K562 (cell line): ENCODE measurements around the gene ATAD2B. TPM values are rescaled to one million over a fixed set of nuclear protein-coding genes. Genes with fewer than 3 reads are reported as not detected.

Experiments used
- ATF7 ChIP-seq: fragments of 450-650 bp; IDR thresholded peaks from 2 replicates; pipeline ENCODE4 v1.7.1; 2014; ENCODE audit warnings: mild to moderate bottlenecking, moderate library complexity
- EGR1 ChIP-seq: fragments of 450-650 bp; conservative IDR thresholded peaks from 2 replicates; pipeline ENCODE4 v1.6.1; 2017; ENCODE audit warnings: mild to moderate bottlenecking
- HDAC3 ChIP-seq: fragments of 450-650 bp; IDR thresholded peaks from 2 replicates; pipeline ENCODE4 v1.6.1; 2018; ENCODE audit warnings: borderline replicate concordance, mild to moderate bottlenecking, moderate library complexity; ENCODE audit not compliant: partially characterized antibody
- JUN ChIP-seq, 2 experiments: sonication (generic) in 1 of 2; formaldehyde crosslinking in 1 of 2; IDR thresholded peaks; 2 replicates each; pipeline versions ENCODE4 v1.6.1 to v1.8.0; 2012 to 2022; ENCODE audit warnings: borderline replicate concordance in 2 of 2, mild to moderate bottlenecking in 2 of 2, improper control_type of control experiment in 1 of 2, low read depth in 1 of 2, low read length in 1 of 2, missing genetic modification reagents in 1 of 2
- KLF6 ChIP-seq: fragments of 250-450 bp; sonication (Bioruptor Pico); IDR thresholded peaks from 2 replicates; pipeline ENCODE4 v1.4.0; 2020; ENCODE audit warnings: mild to moderate bottlenecking, moderate library complexity, borderline replicate concordance
- ZFP30 ChIP-seq: fragments of 250-450 bp; sonication (Bioruptor Pico); IDR thresholded peaks from 2 replicates; pipeline ENCODE4 v1.8.0; 2022; ENCODE audit warnings: moderate library complexity, mild to moderate bottlenecking, inconsistent platforms, borderline replicate concordance
- ZFX ChIP-seq: sonication (generic); formaldehyde crosslinking; IDR thresholded peaks from 2 replicates; pipeline ENCODE4 v1.8.0; 2022; ENCODE audit warnings: mild to moderate bottlenecking, missing genetic modification reagents, moderate library complexity
- ZNF324 ChIP-seq: fragments of 250-450 bp; sonication (Bioruptor Pico); IDR thresholded peaks from 2 replicates; pipeline ENCODE4 v1.4.0; 2020; ENCODE audit warnings: mild to moderate bottlenecking
- polyA plus RNA-seq, 8 experiments: library from polyadenylated mRNA; depleted of rRNA in 4 of 8; stranded (reverse) in 5 of 8; unstranded in 3 of 8; fragments of >200 nt; fragmentation: Nextera tagmentation in 2 of 8; fragmentation: Illumina TruSeq in 1 of 8; extraction: Ambion mirVana in 2 of 8; extraction: Trizol in 1 of 8; gene quantifications; 2 replicates each; pipeline versions ENCODE4 v1.2.1 to v1.2.3, GENCODE V29; 2011 to 2014; ENCODE audit warnings: inconsistent platforms in 1 of 8, missing spikeins in 1 of 8
- total RNA-seq, 7 experiments: library from RNA; depleted of rRNA in 6 of 7; stranded (reverse); fragments of >200 nt in 6 of 7; fragmentation: Illumina TruSeq in 2 of 7; extraction: Trizol in 2 of 7; gene quantifications; 2 replicates each; pipeline versions ENCODE4 v1.2.1 to v1.2.3, GENCODE V29; 2011 to 2021; ENCODE audit warnings: low replicate concordance in 1 of 7
- TF ChIP-seq, protein P1 (sequence below): fragments of 450-650 bp; formaldehyde crosslinking; IDR thresholded peaks from 2 replicates; pipeline ENCODE4 v1.4.0; 2022; ENCODE audit warnings: missing genetic modification characterization
- TF ChIP-seq, protein P2 (sequence below), 3 experiments: IDR thresholded peaks in 2 of 3; conservative IDR thresholded peaks in 1 of 3; 2 replicates each; pipeline ENCODE4 v1.5.1; 2011 to 2012; ENCODE audit warnings: low read length in 3 of 3, mild to moderate bottlenecking in 3 of 3, control low read depth in 2 of 3, improper control_type of control experiment in 1 of 3, inconsistent platforms in 1 of 3, low read depth in 1 of 3, mixed read lengths in 1 of 3, moderate library complexity in 1 of 3; ENCODE audit not compliant: insufficient read depth in 2 of 3
- TF ChIP-seq, protein P3 (sequence below): IDR thresholded peaks from 3 replicates; pipeline ENCODE4 v1.6.1; 2011; ENCODE audit warnings: borderline replicate concordance, mild to moderate bottlenecking, moderate library complexity; ENCODE audit not compliant: insufficient read length; ENCODE audit errors: extremely low read depth
- TF ChIP-seq, protein P4 (sequence below), 2 experiments: IDR thresholded peaks; 2 replicates each; pipeline ENCODE4 v1.6.1; 2012; ENCODE audit warnings: improper control_type of control experiment in 2 of 2, low read depth in 2 of 2, low read length in 2 of 2, borderline replicate concordance in 1 of 2
- TF ChIP-seq, protein P5 (sequence below): fragments of 200-800 bp; sonication (Bioruptor generic); IDR thresholded peaks from 2 replicates; pipeline ENCODE4 v1.6.1; 2017; ENCODE audit warnings: missing genetic modification characterization, missing compliant biosample characterization

ATAD2B gene
- total and polyA plus RNA-seq, 9 of the 15 experiments (the other 6 are each of a cell fraction or from before 2014, with no cell fraction given) = 3.2 to 21.6 (median 11.4) TPM

DNA sequence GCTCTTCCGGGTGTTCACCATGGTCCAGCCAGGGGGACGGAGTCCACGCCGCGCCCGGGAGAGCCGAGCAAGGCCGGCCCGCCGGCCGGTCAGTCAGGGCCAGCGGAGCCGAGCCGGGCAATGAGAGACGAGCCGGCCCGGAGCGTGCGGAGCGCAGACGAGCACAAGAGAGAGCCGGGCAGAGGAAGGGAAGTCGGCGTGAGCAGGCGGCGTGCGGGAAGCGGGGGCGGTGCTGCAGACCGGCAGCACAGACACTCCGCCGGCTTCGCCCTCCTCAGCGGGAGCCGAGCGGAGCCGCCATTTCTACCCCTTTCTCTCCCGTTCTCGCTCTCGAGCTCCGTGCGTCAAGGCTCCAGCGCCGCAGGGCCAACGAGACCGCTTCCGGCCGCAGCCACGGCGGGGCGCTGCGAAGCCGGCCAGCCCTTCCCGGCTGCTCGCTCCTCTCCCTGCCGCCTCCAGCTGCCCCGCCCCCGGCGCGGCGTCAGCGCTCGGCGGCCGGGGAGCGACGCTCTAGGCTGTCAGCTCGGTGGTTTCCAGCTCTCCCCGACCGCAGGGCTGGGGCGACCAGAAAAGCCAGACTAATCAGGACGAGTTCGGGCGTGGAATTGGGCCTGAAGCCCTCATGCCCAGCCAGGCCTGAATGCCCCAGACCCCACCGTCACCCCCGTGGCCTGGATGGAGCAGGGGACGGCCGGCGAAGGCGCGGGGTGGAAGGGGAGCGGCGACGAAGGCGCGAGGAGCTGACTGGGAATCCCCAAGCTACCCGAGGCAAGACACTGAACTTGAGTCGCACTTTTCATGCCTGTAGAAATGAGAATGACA, at the start of gene ATAD2B (continued):
- TF ChIP-seq, protein P1, sequence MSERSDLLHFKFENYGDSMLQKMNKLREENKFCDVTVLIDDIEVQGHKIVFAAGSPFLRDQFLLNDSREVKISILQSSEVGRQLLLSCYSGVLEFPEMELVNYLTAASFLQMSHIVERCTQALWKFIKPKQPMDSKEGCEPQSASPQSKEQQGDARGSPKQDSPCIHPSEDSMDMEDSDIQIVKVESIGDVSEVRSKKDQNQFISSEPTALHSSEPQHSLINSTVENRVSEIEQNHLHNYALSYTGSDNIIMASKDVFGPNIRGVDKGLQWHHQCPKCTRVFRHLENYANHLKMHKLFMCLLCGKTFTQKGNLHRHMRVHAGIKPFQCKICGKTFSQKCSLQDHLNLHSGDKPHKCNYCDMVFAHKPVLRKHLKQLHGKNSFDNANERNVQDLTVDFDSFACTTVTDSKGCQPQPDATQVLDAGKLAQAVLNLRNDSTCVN = no peak
- TF ChIP-seq ZNF324 (no peak), HDAC3 (no peak), EGR1 (peak; percentile 66), KLF6 (CRISPR knock-in tag) (no peak), ATF7 (peak; percentile 89), ZFX (CRISPR knock-in tag) (peak; percentile 96), ZFP30 (CRISPR knock-in tag) (no peak), JUN (IDR thresholded peaks at IDR 0.05; ENCODE audit: borderline replicate concordance, low read depth, low read length) (no peak), JUN (CRISPR knock-in tag; IDR thresholded peaks at IDR 0.05; ENCODE audit: borderline replicate concordance) (no peak)
- TF ChIP-seq, protein P2, sequence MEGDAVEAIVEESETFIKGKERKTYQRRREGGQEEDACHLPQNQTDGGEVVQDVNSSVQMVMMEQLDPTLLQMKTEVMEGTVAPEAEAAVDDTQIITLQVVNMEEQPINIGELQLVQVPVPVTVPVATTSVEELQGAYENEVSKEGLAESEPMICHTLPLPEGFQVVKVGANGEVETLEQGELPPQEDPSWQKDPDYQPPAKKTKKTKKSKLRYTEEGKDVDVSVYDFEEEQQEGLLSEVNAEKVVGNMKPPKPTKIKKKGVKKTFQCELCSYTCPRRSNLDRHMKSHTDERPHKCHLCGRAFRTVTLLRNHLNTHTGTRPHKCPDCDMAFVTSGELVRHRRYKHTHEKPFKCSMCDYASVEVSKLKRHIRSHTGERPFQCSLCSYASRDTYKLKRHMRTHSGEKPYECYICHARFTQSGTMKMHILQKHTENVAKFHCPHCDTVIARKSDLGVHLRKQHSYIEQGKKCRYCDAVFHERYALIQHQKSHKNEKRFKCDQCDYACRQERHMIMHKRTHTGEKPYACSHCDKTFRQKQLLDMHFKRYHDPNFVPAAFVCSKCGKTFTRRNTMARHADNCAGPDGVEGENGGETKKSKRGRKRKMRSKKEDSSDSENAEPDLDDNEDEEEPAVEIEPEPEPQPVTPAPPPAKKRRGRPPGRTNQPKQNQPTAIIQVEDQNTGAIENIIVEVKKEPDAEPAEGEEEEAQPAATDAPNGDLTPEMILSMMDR (IDR thresholded peaks at IDR 0.05 in 2 of 3, conservative IDR thresholded peaks at IDR 0.05 in 1 of 3; ENCODE audit: insufficient read depth in 2 of 3, low read depth in 1 of 3, low read length in 3 of 3) = peak; percentile 92 to 96 (median 95)
- TF ChIP-seq, protein P3, sequence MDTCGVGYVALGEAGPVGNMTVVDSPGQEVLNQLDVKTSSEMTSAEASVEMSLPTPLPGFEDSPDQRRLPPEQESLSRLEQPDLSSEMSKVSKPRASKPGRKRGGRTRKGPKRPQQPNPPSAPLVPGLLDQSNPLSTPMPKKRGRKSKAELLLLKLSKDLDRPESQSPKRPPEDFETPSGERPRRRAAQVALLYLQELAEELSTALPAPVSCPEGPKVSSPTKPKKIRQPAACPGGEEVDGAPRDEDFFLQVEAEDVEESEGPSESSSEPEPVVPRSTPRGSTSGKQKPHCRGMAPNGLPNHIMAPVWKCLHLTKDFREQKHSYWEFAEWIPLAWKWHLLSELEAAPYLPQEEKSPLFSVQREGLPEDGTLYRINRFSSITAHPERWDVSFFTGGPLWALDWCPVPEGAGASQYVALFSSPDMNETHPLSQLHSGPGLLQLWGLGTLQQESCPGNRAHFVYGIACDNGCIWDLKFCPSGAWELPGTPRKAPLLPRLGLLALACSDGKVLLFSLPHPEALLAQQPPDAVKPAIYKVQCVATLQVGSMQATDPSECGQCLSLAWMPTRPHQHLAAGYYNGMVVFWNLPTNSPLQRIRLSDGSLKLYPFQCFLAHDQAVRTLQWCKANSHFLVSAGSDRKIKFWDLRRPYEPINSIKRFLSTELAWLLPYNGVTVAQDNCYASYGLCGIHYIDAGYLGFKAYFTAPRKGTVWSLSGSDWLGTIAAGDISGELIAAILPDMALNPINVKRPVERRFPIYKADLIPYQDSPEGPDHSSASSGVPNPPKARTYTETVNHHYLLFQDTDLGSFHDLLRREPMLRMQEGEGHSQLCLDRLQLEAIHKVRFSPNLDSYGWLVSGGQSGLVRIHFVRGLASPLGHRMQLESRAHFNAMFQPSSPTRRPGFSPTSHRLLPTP = no peak
- TF ChIP-seq, protein P4, sequence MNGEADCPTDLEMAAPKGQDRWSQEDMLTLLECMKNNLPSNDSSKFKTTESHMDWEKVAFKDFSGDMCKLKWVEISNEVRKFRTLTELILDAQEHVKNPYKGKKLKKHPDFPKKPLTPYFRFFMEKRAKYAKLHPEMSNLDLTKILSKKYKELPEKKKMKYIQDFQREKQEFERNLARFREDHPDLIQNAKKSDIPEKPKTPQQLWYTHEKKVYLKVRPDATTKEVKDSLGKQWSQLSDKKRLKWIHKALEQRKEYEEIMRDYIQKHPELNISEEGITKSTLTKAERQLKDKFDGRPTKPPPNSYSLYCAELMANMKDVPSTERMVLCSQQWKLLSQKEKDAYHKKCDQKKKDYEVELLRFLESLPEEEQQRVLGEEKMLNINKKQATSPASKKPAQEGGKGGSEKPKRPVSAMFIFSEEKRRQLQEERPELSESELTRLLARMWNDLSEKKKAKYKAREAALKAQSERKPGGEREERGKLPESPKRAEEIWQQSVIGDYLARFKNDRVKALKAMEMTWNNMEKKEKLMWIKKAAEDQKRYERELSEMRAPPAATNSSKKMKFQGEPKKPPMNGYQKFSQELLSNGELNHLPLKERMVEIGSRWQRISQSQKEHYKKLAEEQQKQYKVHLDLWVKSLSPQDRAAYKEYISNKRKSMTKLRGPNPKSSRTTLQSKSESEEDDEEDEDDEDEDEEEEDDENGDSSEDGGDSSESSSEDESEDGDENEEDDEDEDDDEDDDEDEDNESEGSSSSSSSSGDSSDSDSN (IDR thresholded peaks at IDR 0.05; ENCODE audit: borderline replicate concordance in 1 of 2, low read depth in 2 of 2, low read length in 2 of 2) = peak; percentile 90 to 98; a peak in 3 of 4 replicates
- TF ChIP-seq, protein P5, sequence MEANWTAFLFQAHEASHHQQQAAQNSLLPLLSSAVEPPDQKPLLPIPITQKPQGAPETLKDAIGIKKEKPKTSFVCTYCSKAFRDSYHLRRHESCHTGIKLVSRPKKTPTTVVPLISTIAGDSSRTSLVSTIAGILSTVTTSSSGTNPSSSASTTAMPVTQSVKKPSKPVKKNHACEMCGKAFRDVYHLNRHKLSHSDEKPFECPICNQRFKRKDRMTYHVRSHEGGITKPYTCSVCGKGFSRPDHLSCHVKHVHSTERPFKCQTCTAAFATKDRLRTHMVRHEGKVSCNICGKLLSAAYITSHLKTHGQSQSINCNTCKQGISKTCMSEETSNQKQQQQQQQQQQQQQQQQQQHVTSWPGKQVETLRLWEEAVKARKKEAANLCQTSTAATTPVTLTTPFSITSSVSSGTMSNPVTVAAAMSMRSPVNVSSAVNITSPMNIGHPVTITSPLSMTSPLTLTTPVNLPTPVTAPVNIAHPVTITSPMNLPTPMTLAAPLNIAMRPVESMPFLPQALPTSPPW = peak; percentile 64
